ENCODE measurements around the gene EXOC6B.

DNA sequence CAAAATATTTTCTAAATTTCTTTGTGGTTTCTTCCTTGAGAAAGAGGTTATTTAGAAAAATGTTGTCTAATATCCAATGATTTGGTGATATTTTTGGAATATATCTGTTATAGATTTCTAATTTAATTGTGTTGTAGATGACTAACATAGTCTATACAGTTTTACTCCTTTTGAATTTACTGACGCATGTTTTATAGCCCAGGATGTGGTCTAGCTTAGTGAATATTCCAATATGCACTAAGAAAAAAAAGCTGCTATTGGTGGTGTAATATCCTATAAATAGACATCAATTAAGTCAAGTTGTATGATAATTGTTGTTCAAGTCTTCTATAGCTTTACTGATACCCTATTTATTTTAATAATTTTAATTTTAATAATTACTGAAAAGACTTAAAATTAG lies 437.6 kb downstream of the EXOC6B start:
- TF ChIP-seq, protein P1, sequence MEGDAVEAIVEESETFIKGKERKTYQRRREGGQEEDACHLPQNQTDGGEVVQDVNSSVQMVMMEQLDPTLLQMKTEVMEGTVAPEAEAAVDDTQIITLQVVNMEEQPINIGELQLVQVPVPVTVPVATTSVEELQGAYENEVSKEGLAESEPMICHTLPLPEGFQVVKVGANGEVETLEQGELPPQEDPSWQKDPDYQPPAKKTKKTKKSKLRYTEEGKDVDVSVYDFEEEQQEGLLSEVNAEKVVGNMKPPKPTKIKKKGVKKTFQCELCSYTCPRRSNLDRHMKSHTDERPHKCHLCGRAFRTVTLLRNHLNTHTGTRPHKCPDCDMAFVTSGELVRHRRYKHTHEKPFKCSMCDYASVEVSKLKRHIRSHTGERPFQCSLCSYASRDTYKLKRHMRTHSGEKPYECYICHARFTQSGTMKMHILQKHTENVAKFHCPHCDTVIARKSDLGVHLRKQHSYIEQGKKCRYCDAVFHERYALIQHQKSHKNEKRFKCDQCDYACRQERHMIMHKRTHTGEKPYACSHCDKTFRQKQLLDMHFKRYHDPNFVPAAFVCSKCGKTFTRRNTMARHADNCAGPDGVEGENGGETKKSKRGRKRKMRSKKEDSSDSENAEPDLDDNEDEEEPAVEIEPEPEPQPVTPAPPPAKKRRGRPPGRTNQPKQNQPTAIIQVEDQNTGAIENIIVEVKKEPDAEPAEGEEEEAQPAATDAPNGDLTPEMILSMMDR (IDR thresholded peaks at IDR 0.05; ENCODE audit: low read length): no peak
- TF ChIP-seq EZH2 (optimal IDR thresholded peaks at IDR 0.05; ENCODE audit: low read depth, low read length): no peak
- TF ChIP-seq EZH2phosphoT487 (IDR thresholded peaks at IDR 0.05; ENCODE audit: low read length): no peak

All from MM.1S (cell line).